GM12874 (cell line): ENCODE data around the gene PLCL2.

ENCODE experiments used
- TF ChIP-seq, protein P1 (sequence below): IDR thresholded peaks from 2 replicates; pipeline ENCODE4 v1.5.1; 2011; ENCODE audit warnings: low read depth, mild to moderate bottlenecking, control low read depth, low read length, moderate library complexity; ENCODE audit not compliant: insufficient read depth

Gene PLCL2

DNA sequence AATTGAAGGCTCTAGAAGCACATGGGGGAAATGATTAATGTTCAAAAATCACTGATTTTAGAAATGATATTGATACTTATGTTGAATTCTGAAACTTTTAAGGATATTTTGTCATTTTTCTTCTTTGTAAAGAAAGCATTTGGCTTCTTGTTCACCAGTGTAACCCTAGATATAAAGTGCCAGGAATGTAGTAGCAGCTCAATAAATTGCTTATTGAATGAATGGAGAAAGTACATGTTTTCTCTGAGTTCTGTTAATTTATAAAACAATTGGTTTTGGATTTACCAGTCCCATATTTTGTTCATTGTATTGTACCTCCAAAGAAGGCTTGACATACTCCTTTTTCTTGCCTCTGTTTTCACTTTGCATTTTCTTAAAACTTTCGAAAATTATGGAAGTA lies 2.4 kb downstream of the PLCL2 start:
- TF ChIP-seq, protein P1, sequence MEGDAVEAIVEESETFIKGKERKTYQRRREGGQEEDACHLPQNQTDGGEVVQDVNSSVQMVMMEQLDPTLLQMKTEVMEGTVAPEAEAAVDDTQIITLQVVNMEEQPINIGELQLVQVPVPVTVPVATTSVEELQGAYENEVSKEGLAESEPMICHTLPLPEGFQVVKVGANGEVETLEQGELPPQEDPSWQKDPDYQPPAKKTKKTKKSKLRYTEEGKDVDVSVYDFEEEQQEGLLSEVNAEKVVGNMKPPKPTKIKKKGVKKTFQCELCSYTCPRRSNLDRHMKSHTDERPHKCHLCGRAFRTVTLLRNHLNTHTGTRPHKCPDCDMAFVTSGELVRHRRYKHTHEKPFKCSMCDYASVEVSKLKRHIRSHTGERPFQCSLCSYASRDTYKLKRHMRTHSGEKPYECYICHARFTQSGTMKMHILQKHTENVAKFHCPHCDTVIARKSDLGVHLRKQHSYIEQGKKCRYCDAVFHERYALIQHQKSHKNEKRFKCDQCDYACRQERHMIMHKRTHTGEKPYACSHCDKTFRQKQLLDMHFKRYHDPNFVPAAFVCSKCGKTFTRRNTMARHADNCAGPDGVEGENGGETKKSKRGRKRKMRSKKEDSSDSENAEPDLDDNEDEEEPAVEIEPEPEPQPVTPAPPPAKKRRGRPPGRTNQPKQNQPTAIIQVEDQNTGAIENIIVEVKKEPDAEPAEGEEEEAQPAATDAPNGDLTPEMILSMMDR, result no peak

DNA sequence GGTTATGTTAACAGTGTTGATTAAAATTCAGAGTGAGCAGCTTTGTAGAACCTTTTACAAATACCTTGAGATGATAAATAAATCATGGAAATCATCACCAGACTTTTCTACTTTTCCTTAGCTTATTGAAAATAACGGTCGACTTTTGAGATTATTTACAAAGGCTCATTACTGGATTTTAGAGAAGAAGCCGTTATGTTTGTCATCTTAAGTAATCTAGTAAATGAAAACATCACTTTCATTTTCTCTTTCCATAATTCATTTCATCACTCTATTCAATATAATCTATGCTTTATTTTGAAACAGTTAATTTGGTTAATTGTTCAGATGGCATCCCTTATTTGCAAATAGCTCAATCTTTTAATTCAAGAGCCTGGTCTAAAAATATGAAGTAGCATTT lies 3.6 kb downstream of the PLCL2 start:
- TF ChIP-seq, protein P1, result no peak

DNA sequence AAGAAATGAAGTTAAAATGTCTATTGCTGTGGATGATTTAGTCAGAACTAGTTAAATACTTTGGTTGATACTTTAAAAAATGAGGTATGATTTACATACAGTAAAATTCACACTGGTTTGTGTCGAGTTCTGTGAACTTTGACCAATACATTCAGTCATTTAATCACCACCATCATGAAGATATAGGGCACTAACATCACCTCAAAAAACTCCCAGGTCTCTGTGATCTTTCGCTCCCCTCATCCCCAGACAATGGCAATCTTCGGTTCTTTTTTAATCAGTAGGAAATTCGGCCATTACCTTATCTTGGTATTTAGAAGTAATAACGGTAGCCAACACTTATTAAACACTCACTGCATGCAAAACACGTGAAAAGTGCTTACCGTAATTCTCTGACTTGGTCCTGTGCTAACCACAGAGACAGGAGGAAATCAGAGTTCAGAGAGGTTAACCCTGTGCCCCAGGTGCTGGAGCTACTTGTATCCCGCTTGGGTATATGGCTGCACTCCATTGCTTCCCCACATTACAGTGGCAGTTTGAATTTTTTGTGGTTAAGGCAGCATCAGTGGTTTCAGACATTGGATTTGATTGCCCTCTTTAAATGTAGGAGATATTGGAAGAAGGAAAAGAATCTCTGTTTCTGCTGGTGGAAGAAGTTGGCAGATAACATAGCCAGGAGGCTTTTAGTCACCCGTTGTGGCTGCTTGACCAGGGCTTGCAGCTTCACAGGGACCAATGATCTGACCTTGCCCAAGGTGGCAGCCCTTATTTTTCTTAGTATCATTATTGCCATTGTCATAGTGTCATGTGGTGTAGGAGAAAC lies 4.2 kb downstream of the PLCL2 start:
- TF ChIP-seq, protein P1, result no peak

DNA sequence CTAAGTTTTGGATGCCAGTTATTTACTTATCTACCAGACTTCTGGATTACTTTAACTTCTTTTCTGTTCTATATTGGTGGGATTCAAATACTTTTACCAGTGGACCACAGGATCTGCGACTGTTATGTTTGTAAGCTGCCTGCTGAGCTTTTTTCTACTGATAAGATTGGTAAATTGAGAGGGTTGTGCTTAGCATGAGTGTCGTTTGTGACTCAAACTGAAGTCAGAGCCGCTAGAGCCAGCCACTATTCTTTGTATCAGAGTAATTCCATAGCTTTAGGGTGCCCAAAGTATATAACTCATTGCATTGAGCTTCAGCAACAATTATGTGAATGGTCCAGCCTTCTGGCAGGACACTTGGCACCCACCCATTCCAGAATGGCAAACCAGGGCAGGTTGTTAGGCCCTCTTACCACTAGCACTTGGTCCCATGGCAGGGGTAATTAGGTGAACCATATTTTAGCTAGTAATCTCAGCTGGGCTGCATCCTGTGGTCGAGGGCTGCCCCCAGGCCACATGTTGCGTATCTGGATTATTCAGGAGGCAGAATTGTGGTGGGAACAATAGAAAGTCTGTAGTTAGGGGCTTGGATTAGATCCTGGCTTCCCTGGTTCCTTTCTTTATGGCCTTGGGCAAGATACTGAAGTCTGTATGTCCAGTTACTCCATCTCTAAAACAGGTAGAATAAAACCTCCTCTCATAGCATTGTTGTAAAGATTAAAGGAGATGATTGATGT lies 6.0 kb downstream of the PLCL2 start:
- TF ChIP-seq, protein P1, result no peak

DNA sequence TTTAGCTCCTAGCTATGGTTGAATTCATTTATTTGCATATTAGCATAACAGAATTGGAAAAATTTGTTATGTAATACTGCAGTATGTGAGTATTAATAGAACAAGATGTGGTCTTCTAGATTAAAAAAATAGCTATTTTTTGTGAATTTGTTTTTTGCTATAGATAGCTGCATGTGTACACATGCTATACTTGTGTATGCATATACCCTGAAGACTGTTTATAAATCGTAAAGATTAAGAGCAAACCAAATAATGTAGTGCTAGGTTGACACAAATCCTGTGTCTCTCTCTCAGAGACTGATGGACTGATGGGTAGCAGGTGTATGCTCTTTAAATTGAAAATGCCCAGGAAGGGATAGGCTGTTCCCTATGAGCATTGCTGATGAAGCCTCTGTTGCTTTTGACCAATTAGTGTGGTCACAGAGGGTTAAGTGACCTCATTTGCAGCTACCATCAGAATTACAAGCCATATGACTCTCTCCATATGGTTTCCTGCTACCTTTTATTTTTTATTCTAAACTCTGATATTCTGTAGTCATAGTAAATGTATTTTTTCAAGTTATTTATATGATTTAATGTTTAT lies 9.0 kb downstream of the PLCL2 start:
- TF ChIP-seq, protein P1, result no peak

DNA sequence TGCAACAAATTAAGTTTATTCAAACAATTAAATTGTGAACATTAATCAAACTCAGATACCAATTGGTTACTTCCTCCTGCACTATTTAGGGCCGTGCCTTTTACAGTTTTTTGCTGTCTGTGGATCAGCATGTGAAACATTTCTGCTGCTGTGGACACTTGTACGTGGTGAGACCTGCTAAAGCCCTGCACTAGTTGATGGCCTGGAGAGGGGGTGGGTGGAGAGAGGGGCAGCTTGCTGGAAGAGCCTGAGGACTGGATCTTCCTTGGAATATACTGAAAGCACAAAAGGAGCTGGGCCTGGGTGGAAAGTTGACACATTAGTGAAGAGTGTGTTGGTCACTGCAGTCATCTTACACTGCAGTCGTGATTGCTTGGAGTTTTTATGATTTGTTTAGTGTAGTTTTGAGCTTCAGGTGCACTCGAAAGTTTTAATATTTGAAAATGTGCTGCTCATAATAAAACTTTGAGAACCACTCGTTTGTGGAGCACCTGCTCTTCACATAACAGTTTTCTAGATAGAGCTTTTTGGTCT lies 11.4 kb downstream of the PLCL2 start:
- TF ChIP-seq, protein P1, result no peak

DNA sequence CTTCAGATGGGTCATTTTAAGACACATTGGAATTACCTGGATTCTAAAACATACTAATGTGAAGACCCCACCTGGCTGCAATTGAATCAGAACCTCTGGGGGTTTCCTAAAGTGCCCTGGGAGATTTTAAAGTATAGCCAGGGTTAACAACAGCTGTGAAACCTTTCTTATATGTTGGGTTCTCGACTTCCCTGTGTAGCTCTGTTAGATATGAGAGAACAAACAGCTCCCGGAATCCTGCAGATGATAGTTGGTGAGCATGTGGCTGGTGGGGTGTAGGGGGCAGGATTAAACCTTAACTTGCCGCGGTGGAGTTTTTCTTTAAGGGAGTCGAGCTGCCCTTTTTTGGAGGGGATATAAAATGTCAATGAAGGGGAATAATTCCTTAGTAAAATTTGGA lies 12.1 kb downstream of the PLCL2 start:
- TF ChIP-seq, protein P1, result no peak
